DMS53 (cell line): Measurements from ENCODE around the gene DAPK1.
"Not testable (repeated sequence)": the region's sequence is repeated elsewhere in the genome, so short reads cannot be mapped to it uniquely, and the experiment has no call there.

ENCODE experiments used
- DNase-seq: peaks from one replicate; lab custom pipeline; 2025; lab: John Stamatoyannopoulos, UW

DAPK1 gene

GRCh38 chr9:87543251-87543650 is 45.6 kb downstream of the DAPK1 start:
- no peak for DNase-seq

- DNase-seq, result no peak
These were observed 48.2 kb downstream of the DAPK1 start for GRCh38 chr9:87545858-87546257.

- DNase-seq, result no peak
These were observed 49.0 kb downstream of the DAPK1 start for GRCh38 chr9:87546704-87547103.

GRCh38 chr9:87547671-87548081 is 50.0 kb downstream of the DAPK1 start:
- DNase-seq, result peak; percentile 4

- DNase-seq, result no peak
These were observed 50.5 kb downstream of the DAPK1 start for GRCh38 chr9:87548159-87548558.

- DNase-seq, result not testable (repeated sequence)
These were observed 51.4 kb downstream of the DAPK1 start for GRCh38 chr9:87549088-87549487.

GRCh38 chr9:87549791-87550190 is 52.1 kb downstream of the DAPK1 start:
- no peak for DNase-seq

- DNase-seq, result no peak
These were observed 52.7 kb downstream of the DAPK1 start for GRCh38 chr9:87550253-87550954.

- no peak for DNase-seq
These were observed 54.1 kb downstream of the DAPK1 start for GRCh38 chr9:87551772-87552217.

GRCh38 chr9:87554171-87554910 is 56.7 kb downstream of the DAPK1 start:
- no peak for DNase-seq

- no peak for DNase-seq
These were observed 57.3 kb downstream of the DAPK1 start for GRCh38 chr9:87554976-87555375.

GRCh38 chr9:87556039-87556438 is 58.4 kb downstream of the DAPK1 start:
- peak; percentile 55 for DNase-seq

GRCh38 chr9:87556821-87557220 is 59.2 kb downstream of the DAPK1 start:
- peak; percentile 4 for DNase-seq

- DNase-seq, result no peak
These were observed 60.3 kb downstream of the DAPK1 start for GRCh38 chr9:87557996-87558395.

GRCh38 chr9:87558606-87559190 is 61.0 kb downstream of the DAPK1 start:
- DNase-seq, result no peak

GRCh38 chr9:87562062-87562461 is 64.4 kb downstream of the DAPK1 start:
- no peak for DNase-seq

GRCh38 chr9:87562530-87563170 is 65.0 kb downstream of the DAPK1 start:
- DNase-seq, result no peak

- peak; percentile 19 for DNase-seq
These were observed 66.4 kb downstream of the DAPK1 start for GRCh38 chr9:87564111-87564510.

- DNase-seq, result no peak
These were observed 67.1 kb downstream of the DAPK1 start for GRCh38 chr9:87564791-87565241.

- DNase-seq, result no peak
These were observed 69.3 kb downstream of the DAPK1 start for GRCh38 chr9:87567001-87567400.

- DNase-seq, result no peak
These were observed 69.9 kb downstream of the DAPK1 start for GRCh38 chr9:87567571-87567970.

GRCh38 chr9:87567983-87568382 is 70.3 kb downstream of the DAPK1 start:
- DNase-seq, result no peak

GRCh38 chr9:87568401-87568800 is 70.7 kb downstream of the DAPK1 start:
- DNase-seq, result no peak
